H9 (cell line): ENCODE data around the gene ADGRF5. TPM values are rescaled to one million over a fixed set of nuclear protein-coding genes. Genes with fewer than 3 reads are reported as not detected.

Source experiments
- DNase-seq: peaks from one replicate; pipeline ENCODE4 v3.0.0-alpha.2; 2017
- H2AFZ ChIP-seq: one replicate; pipeline ENCODE4 v1.6.1; 2013; ENCODE audit warnings: mild to moderate bottlenecking, low read length, control low read depth, moderate library complexity
- H2AK5ac ChIP-seq: 2 replicates; pipeline ENCODE4 v1.6.1; 2013; ENCODE audit warnings: low read length, control low read depth, mixed read lengths; ENCODE audit not compliant: insufficient read length
- H2BK120ac ChIP-seq: one replicate; pipeline ENCODE4 v1.6.1; 2013; ENCODE audit warnings: low read depth, mild to moderate bottlenecking, low read length, control low read depth, inconsistent platforms; ENCODE audit not compliant: poor library complexity, severe bottlenecking
- H2BK12ac ChIP-seq: 2 replicates; pipeline ENCODE4 v1.6.1; 2013; ENCODE audit warnings: low read length, control low read depth, mixed read lengths, low read depth; ENCODE audit not compliant: insufficient read length
- H2BK15ac ChIP-seq: 2 replicates; pipeline ENCODE4 v1.6.1; 2013; ENCODE audit warnings: low read depth, low read length, control low read depth
- H2BK20ac ChIP-seq: one replicate; pipeline ENCODE4 v1.6.1; 2013; ENCODE audit warnings: low read depth, mild to moderate bottlenecking, low read length, control low read depth, inconsistent platforms; ENCODE audit not compliant: poor library complexity, severe bottlenecking
- H2BK5ac ChIP-seq: 2 replicates; pipeline ENCODE4 v1.6.1; 2013; ENCODE audit warnings: low read length, control low read depth, mixed read lengths; ENCODE audit not compliant: insufficient read length
- H3K14ac ChIP-seq: 2 replicates; pipeline ENCODE4 v1.6.1; 2013; ENCODE audit warnings: low read length, control low read depth; ENCODE audit not compliant: insufficient read depth
- H3K18ac ChIP-seq: 2 replicates; pipeline ENCODE4 v1.6.1; 2013; ENCODE audit warnings: low read depth, mild to moderate bottlenecking, mixed read lengths, low read length, control low read depth; ENCODE audit not compliant: insufficient read length
- H3K23ac ChIP-seq: 2 replicates; pipeline ENCODE4 v1.6.1; 2013; ENCODE audit warnings: low read length, control low read depth, mixed read lengths, low read depth; ENCODE audit not compliant: insufficient read length
- H3K23me2 ChIP-seq: 2 replicates; pipeline ENCODE4 v1.6.1; 2013; ENCODE audit warnings: low read depth, mild to moderate bottlenecking, mixed read lengths, low read length, control low read depth; ENCODE audit not compliant: insufficient read length, poor library complexity, severe bottlenecking
- H3K27ac ChIP-seq: 2 replicates; pipeline ENCODE4 v1.5.1; 2013; ENCODE audit warnings: low read length, control low read depth, mixed read lengths, low read depth; ENCODE audit not compliant: insufficient read length
- H3K27me3 ChIP-seq: 2 replicates; pipeline ENCODE4 v1.6.1; 2013; ENCODE audit warnings: low read length, control low read depth, inconsistent platforms; ENCODE audit not compliant: insufficient read depth
- H3K4ac ChIP-seq: 2 replicates; pipeline ENCODE4 v1.6.1; 2013; ENCODE audit warnings: low read depth, mild to moderate bottlenecking, control low read depth, inconsistent platforms, low read length, moderate library complexity
- H3K4me1 ChIP-seq: 2 replicates; pipeline ENCODE4 v1.6.1; 2013; ENCODE audit warnings: low read length, control low read depth, inconsistent platforms; ENCODE audit not compliant: insufficient read depth
- H3K4me2 ChIP-seq: 2 replicates; pipeline ENCODE4 v1.6.1; 2013; ENCODE audit warnings: low read length, control low read depth, mixed read lengths; ENCODE audit not compliant: insufficient read length, insufficient read depth
- H3K56ac ChIP-seq: 2 replicates; pipeline ENCODE4 v1.6.1; 2013; ENCODE audit warnings: low read depth, mild to moderate bottlenecking, mixed read lengths, low read length, control low read depth; ENCODE audit not compliant: insufficient read length
- H3K79me1 ChIP-seq: 2 replicates; pipeline ENCODE4 v1.6.1; 2013; ENCODE audit warnings: low read depth, mild to moderate bottlenecking, moderate library complexity, low read length, control low read depth, inconsistent platforms; ENCODE audit not compliant: insufficient read depth, poor library complexity, severe bottlenecking
- H3K79me2 ChIP-seq: 2 replicates; pipeline ENCODE4 v1.6.1; 2013; ENCODE audit warnings: low read length, control low read depth, inconsistent platforms; ENCODE audit not compliant: insufficient read depth
- H3K9ac ChIP-seq: 2 replicates; pipeline ENCODE4 v1.6.1; 2013; ENCODE audit warnings: low read length, control low read depth, mixed read lengths; ENCODE audit not compliant: insufficient read length; ENCODE audit errors: extremely low read depth
- H3K9me3 ChIP-seq: one replicate; pipeline ENCODE4 v1.6.1; 2013; ENCODE audit warnings: low read depth, low read length, inconsistent platforms; ENCODE audit not compliant: control insufficient read depth
- H3T11ph ChIP-seq: one replicate; pipeline ENCODE4 v1.6.1; 2013; ENCODE audit warnings: mild to moderate bottlenecking, low read length, control low read depth, inconsistent platforms
- H4K20me1 ChIP-seq: one replicate; pipeline ENCODE4 v1.6.1; 2013; ENCODE audit not compliant: control insufficient read depth, insufficient read length, insufficient read depth
- H4K5ac ChIP-seq: 2 replicates; pipeline ENCODE4 v1.6.1; 2013; ENCODE audit warnings: low read depth, mild to moderate bottlenecking, mixed read lengths, low read length, control low read depth; ENCODE audit not compliant: insufficient read length
- H4K8ac ChIP-seq: replicated peaks from 2 replicates; pipeline ENCODE4 v1.6.1; 2013; ENCODE audit warnings: low read length, control low read depth, mixed read lengths, low read depth; ENCODE audit not compliant: insufficient read length
- H4K91ac ChIP-seq: 2 replicates; pipeline ENCODE4 v1.6.1; 2013; ENCODE audit warnings: low read depth, mild to moderate bottlenecking, moderate library complexity, mixed read lengths, low read length, control low read depth; ENCODE audit not compliant: insufficient read length
- H3K27ac Mint-ChIP-seq, 3 experiments: 2 replicates in 2 of 3; 3 replicates in 1 of 3; pipeline ENCODE4 v1.8.0; 2020 to 2021; ENCODE audit warnings: mixed read lengths in 3 of 3, mild to moderate bottlenecking in 1 of 3, moderate library complexity in 1 of 3
- H3K27me3 Mint-ChIP-seq: 2 replicates; pipeline ENCODE4 v1.8.0; 2021; ENCODE audit warnings: low read depth, mild to moderate bottlenecking, moderate library complexity, mixed read lengths
- H3K36me3 Mint-ChIP-seq, 3 experiments: 2 replicates in 2 of 3; 3 replicates in 1 of 3; pipeline ENCODE4 v1.8.0; 2020 to 2021; ENCODE audit warnings: low read depth in 3 of 3, mixed read lengths in 3 of 3; ENCODE audit not compliant: insufficient read depth in 1 of 3
- H3K4me1 Mint-ChIP-seq, 2 experiments: 2 replicates each; pipeline ENCODE4 v1.8.0; 2020; ENCODE audit warnings: mixed read lengths in 2 of 2
- H3K4me3 Mint-ChIP-seq, 2 experiments: 2 replicates in 1 of 2; 3 replicates in 1 of 2; pipeline ENCODE4 v1.8.0; 2020 to 2021; ENCODE audit warnings: mild to moderate bottlenecking in 2 of 2, mixed read lengths in 2 of 2, moderate library complexity in 1 of 2
- H3K9me3 Mint-ChIP-seq, 2 experiments: 2 replicates in 1 of 2; 3 replicates in 1 of 2; pipeline ENCODE4 v1.8.0; 2020; ENCODE audit warnings: mild to moderate bottlenecking in 2 of 2, mixed read lengths in 2 of 2, moderate library complexity in 1 of 2
- CTCF ChIP-seq: fragments of 200-600 bp; sonication (generic); conservative IDR thresholded peaks from 3 replicates; pipeline ENCODE4 v1.8.0; 2021; ENCODE audit warnings: antibody characterized with exemption, mild to moderate bottlenecking
- total RNA-seq: library from RNA; stranded (reverse); gene quantifications from 2 replicates; pipeline ENCODE4 v1.2.1, GENCODE V29; 2021

The ADGRF5 gene
- total RNA-seq, 1 experiment from 2014 or later = not detected

DNA sequence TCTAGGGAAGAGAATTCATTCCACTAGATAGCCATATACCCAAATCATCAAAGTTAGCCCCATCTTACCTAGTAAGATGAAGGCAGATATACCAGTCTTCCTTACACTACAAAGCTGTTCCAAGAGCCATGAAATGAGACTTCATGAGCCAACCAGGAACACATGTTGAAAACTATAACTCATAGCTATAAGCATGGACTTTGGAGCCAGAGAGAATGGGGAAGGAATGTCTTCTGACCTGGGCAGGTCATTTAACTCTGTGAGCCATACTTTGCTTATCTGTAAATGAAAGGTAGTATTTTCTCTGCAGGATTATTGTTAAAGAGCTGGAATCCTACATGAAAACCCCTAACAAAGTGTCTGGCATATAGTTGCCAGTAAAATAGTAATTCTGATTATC lies 27.3 kb downstream of the ADGRF5 start:
- no peak overlapping the region for H3K4me3 Mint-ChIP-seq

More for the DNA sequence above, 27.3 kb downstream of the ADGRF5 start:
- Histone ChIP-seq H4K91ac (no peak overlapping the region), H3K9ac (no peak overlapping the region), H3K27me3 (no peaks in the 10 kb centered on the region), H4K8ac (no peak overlapping the region), H3K56ac (no peak overlapping the region), H3K79me1 (no peaks in the 10 kb centered on the region), H3K9me3 (no peaks in the 10 kb centered on the region), H2AK5ac (no peak overlapping the region), H4K20me1 (no peaks in the 10 kb centered on the region), H3K14ac (no peak overlapping the region), H2BK15ac (no peak overlapping the region), H4K5ac (no peak overlapping the region), H2BK20ac (no peak overlapping the region), H3K23ac (no peak overlapping the region), H2AFZ (no peak overlapping the region), H3K23me2 (no peaks in the 10 kb centered on the region), H3K27ac (no peak overlapping the region), H3T11ph (no peak overlapping the region), H3K4me1 (no peaks in the 10 kb centered on the region), H3K18ac (no peak overlapping the region), H3K4me2 (no peak overlapping the region), H2BK12ac (no peak overlapping the region), H3K4ac (no peak overlapping the region), H3K79me2 (no peaks in the 10 kb centered on the region), H2BK120ac (no peak overlapping the region), H2BK5ac (no peak overlapping the region)
- H3K36me3 Mint-ChIP-seq = no peaks in the 10 kb centered on the region; a peak in 1 of 7 replicates
- no peaks in the 10 kb centered on the region; a peak in 1 of 5 replicates for H3K9me3 Mint-ChIP-seq
- no peak for TF ChIP-seq CTCF
- H3K27ac Mint-ChIP-seq = no peak overlapping the region
- H3K27me3 Mint-ChIP-seq = peaks cover 2% of the 10 kb centered on the region; the same call in 1 of the 2 replicates
- DNase-seq = no peak
- peaks cover 8 to 11% of the 10 kb centered on the region in 2 experiments; a peak in 3 of 4 replicates for H3K4me1 Mint-ChIP-seq
